A549 (cell line): ENCODE measurements around the gene IGSF9B.

ENCODE experiments used
- FOSL2 ChIP-seq, 2 experiments: fragments of 450-650 bp in 1 of 2; fragments of >200 bp in 1 of 2; sonication (Bioruptor Twin) in 1 of 2; formaldehyde crosslinking; IDR thresholded peaks; 2 replicates each; pipeline versions ENCODE4 v1.5.0 to v1.6.1; 2016 to 2020; ENCODE audit warnings: mild to moderate bottlenecking in 1 of 2, moderate library complexity in 1 of 2
- MYC ChIP-seq: IDR thresholded peaks from 2 replicates; pipeline ENCODE4 v1.6.1; 2012; ENCODE audit warnings: mild to moderate bottlenecking, inconsistent platforms, low read length, improper control_type of control experiment, borderline replicate concordance
- POLR2A ChIP-seq: IDR thresholded peaks from 2 replicates; pipeline ENCODE4 v1.6.1; 2012; ENCODE audit warnings: mild to moderate bottlenecking, low read length
- TF ChIP-seq, protein P1 (sequence below): fragments of >200 bp; sonication (Bioruptor Twin); formaldehyde crosslinking; IDR thresholded peaks from 3 replicates; pipeline ENCODE4 v1.5.1; 2016
- TF ChIP-seq, protein P2 (sequence below): fragments of 200-600 bp; sonication (generic); IDR thresholded peaks from 2 replicates; pipeline ENCODE4 v1.6.1; 2016; ENCODE audit warnings: antibody characterized with exemption, mild to moderate bottlenecking, moderate library complexity

DNA sequence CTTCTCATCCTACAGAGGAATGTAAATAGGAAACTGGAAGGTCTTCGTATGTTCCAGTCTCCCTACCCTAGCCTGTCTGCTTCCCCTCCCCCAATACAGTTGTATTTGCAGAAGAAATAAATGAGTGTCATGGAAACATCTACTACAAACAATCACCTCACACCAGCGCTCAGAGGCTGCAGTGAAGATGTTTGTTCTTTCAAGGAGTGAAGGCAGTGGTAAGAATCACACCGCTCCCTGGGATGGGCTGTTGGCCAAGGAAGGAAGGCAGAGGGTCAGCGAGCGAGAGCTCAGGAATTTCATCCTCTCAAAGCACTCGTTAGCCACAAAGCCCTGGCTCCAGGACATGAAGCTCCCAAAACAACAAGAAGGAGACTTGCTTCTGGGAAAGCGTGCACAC, 1.1 kb upstream of the IGSF9B start:
- TF ChIP-seq, protein P1, sequence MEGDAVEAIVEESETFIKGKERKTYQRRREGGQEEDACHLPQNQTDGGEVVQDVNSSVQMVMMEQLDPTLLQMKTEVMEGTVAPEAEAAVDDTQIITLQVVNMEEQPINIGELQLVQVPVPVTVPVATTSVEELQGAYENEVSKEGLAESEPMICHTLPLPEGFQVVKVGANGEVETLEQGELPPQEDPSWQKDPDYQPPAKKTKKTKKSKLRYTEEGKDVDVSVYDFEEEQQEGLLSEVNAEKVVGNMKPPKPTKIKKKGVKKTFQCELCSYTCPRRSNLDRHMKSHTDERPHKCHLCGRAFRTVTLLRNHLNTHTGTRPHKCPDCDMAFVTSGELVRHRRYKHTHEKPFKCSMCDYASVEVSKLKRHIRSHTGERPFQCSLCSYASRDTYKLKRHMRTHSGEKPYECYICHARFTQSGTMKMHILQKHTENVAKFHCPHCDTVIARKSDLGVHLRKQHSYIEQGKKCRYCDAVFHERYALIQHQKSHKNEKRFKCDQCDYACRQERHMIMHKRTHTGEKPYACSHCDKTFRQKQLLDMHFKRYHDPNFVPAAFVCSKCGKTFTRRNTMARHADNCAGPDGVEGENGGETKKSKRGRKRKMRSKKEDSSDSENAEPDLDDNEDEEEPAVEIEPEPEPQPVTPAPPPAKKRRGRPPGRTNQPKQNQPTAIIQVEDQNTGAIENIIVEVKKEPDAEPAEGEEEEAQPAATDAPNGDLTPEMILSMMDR, result no peak
- TF ChIP-seq, protein P2, sequence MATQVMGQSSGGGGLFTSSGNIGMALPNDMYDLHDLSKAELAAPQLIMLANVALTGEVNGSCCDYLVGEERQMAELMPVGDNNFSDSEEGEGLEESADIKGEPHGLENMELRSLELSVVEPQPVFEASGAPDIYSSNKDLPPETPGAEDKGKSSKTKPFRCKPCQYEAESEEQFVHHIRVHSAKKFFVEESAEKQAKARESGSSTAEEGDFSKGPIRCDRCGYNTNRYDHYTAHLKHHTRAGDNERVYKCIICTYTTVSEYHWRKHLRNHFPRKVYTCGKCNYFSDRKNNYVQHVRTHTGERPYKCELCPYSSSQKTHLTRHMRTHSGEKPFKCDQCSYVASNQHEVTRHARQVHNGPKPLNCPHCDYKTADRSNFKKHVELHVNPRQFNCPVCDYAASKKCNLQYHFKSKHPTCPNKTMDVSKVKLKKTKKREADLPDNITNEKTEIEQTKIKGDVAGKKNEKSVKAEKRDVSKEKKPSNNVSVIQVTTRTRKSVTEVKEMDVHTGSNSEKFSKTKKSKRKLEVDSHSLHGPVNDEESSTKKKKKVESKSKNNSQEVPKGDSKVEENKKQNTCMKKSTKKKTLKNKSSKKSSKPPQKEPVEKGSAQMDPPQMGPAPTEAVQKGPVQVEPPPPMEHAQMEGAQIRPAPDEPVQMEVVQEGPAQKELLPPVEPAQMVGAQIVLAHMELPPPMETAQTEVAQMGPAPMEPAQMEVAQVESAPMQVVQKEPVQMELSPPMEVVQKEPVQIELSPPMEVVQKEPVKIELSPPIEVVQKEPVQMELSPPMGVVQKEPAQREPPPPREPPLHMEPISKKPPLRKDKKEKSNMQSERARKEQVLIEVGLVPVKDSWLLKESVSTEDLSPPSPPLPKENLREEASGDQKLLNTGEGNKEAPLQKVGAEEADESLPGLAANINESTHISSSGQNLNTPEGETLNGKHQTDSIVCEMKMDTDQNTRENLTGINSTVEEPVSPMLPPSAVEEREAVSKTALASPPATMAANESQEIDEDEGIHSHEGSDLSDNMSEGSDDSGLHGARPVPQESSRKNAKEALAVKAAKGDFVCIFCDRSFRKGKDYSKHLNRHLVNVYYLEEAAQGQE, result no peak
- TF ChIP-seq MYC (no peak), FOSL2 (IDR thresholded peaks at IDR 0.05) (no peak), FOSL2 (CRISPR knock-in tag; IDR thresholded peaks at IDR 0.05) (no peak), POLR2A (no peak)
